Measurements from ENCODE around the gene A1BG. TPM values are rescaled to one million over a fixed set of nuclear protein-coding genes. Genes with fewer than 3 reads are reported as not detected.
A peak's percentile ranks its signal among the peaks of the same experiment; 100 is the strongest.
"Not testable (repeated sequence)": the region's sequence is repeated elsewhere in the genome, so short reads cannot be mapped to it uniquely, and the experiment has no call there.

The A1BG gene
- total RNA-seq, 1 experiment from 2014 or later, result 24.5 TPM

DNA sequence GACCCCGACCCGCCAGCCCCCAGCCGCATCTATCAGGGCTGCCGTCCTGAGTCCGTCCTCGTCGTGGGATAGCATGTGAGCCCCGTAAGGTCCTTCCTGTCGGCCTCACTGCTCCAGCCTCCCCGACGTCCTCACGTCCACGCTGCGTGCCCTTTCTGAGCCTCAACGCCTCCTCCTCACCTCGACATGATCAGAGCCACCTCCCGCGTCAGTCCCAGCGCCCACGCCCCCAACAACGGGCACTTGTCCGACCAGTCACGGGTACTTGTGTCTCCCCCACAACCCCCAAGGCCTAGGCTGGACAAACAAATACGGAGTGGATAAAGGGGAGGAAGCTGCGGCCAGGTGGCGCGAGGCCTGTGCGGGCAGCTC, 8.6 kb upstream of the A1BG start:
- peak; percentile 47 for DNase-seq (ENCODE audit: low spot score)

GRCh38 chr19:58357481-58358145, 4.3 kb upstream of the A1BG start:
- DNase-seq (ENCODE audit: low spot score), result no peak

DNA sequence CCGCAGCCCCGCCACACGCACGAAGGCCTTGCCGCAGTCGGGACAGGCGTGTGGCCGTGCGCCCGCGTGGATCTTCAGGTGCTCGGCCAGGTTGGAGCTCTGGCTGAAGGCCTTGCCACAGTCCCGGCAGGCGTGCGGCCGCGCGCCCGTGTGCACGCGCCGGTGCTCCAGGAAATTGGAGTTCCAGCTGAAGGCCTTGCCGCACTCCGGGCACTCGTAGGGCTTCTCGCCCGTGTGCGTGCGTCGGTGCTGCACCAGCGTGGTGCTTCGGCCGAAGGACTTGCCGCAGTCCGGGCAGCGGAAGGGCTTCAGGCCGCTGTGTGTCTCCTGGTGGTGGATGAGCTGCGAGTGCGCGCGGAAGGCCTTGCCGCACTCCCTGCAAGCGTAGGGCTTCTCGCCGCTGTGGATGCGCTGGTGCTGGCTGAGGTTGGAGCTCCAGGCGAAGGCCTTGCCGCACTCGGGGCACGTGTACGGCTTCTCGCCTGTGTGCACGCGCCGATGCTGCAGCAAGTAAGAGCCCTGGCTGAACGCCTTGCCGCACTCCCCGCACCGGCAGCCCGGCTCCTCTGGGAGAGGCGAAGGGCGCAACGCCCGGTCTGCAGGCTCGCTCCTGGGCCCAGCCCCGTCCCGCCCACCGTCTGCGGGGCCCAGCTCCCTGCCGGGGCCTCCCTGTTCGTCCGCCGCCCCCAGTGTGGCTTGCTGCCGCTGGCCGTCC, 3.6 kb upstream of the A1BG start:
- DNase-seq (ENCODE audit: low spot score), result no peak

- no peak for DNase-seq (ENCODE audit: low spot score)
Measured at GRCh38 chr19:58355908-58356765, 2.8 kb upstream of the A1BG start.

DNA sequence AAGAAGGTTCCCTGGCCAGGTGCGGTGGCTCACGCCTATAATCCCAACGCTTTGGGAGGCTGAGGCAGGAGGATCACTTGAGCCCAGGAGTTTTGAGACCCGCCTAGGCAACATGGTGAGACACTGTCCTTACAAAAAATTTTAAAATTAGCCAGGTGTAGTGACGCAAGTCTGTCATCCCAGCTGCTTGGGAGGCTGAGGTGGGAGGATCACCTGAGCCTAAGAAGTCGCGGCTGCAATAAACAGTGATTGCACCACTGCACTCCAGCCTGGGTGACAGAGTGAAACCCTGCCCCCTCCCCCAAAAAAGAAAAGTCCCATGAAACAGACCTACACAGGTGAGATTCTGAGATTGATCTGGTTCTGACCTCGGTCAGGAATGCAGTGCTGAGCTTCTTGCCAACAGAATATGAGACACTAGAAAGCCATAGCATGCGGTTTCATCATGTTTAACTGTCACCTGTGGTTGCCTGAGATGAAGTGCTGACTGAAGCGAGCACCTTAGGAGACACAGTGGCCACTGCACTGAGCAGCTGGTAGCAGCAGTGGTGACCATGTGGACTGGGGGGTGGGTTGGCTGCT, 2.0 kb upstream of the A1BG start:
- DNase-seq (ENCODE audit: low spot score), result no peak

DNA sequence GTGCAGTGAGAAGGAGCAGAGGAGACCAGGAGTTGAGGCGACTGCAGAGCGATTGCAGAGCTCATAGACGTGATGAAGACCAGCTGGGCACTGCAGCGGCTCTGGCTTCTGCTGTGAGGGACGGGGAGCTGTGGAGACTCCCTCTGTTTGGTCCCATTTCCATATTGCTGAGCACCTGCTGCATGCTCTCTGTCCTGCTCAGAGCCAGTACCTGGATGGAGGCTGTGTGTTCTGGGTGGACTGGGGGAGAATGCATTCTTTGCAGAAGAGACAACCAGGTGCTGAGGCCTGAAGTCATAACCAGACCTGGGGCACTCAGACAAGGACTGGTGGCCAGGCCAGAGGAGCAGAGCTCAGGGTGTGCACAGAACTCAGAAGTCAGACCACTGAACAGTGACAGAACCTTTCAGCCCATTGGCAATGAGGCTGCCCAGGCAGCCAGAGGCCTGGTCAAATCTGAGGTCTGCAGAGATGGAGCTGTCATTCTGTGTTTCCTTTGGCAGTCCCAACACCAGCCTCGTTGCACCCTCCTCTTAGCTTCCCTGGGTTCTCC, 1.3 kb upstream of the A1BG start:
- DNase-seq (ENCODE audit: low spot score), result no peak

DNA sequence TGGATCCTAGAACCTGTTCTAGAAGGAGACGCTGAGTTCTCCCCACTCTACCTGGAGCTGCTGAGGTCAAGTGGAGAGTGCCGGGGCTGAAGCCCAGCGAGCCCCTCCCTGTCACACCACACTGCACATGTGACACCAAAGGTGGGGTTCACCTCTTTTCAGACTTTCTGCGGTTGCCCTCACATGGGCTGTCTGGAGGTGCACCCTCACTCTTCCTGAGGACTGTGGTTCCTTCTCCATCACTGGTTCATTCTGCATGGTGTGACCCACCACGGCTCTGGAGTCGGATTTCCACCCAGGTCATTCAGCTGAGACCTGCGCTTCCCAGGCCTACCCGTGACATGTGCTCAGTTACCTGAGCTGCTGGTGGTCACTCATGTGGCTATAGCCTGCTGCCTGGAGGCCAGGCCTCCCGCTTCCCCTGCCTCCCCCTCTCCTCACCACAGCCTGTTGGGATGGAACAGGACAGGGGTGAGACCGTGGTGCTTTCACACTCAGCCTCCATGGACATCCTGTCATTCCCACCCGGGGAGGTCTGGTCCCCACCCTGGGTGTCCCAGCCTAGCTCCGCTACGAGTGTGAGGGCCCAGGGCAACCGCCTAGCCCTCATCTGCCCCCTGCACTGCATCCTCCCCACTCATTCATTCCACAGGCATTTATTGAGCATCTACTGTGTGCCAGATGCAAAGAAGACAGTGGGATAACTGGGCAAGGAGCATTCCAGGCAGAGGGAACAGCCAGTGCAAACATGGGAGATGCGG, 605 bp upstream of the A1BG start:
- DNase-seq (ENCODE audit: low spot score), result no peak

DNA sequence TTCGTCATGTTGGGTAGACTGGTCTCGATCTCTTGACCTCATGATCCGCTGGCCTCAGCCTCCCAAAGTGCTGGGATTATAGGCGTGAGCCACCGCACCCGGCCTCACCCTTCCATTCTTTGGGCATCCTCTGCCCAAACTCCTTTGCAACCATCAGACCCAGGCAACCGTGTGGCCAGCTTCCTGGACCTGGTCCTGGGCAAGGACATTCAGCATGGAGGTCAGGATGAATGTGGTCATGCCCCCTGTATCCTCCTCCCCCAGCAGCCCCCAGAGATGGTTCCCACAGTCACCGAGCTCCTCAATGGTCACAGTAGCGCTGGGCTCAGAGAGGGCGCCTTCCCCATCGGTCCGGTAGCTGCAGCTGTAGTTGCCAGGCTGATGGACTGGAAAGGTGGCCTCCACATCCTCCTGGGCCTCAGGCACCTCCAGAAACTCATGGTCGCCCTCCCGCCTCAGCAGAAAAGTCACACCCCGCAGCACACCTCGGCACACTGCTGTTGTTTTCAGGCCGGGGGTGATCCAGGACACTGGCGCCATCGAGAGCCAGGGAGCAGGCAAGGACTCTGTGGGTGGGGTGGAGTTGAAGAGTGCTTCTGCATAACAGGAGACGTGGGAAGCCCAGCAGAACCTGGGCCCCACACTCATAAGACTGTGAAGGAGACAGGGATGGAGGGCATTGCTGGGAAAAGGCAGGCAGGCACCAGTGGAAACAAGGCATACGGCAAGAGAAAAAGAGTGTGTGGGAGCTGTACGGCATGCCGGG, 1.1 kb downstream of the A1BG start:
- no peak for DNase-seq (ENCODE audit: low spot score)

DNA sequence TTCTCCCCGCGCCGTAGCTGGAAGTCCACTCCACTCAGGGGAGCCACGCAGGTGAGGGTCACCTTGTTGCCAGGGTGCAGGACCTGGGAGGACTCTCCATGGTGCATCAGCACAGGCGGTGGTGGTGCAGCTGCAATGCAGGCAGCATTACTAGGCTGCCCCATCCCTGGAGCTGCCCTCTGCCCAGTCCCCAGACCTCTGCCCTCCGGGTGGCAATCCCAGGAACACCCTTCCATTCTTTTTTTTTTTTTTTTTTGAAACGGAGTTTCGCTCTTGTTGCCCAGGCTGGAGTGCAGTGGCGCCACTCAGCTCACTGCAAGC, 1.8 kb downstream of the A1BG start:
- no peak for DNase-seq (ENCODE audit: low spot score)

DNA sequence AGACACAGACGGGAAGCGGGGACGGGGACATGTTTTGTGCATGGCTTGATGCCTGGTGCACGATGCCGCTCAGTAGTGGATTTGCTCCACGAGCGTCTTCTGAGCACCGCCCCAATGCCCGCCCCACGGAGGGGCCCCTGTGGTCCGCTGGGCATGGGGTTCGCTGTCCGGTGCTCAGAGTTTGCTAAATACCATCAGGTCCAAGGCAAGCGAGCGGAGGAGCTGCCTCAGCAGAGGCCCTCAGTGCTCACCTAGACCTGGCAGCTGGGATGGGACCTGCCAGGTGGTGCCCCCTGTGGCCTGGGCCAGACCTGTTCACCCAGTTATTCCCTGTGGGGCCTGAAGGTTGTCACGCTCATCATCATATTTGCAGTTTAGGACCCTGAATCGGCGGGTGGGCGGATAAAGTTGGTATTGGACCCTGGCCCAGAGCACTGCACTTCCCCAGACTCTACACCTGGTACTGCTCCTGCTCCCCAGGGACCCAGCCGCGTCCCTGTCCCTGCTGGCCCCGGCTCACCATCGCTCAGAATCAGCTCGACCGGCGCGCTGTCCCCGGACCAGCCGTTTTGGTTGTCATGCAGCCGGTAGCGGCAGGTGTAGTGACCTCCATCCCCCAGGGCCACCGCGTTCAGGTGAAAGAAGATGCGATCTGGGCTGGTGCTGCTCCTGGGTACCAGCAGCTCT, 2.3 kb downstream of the A1BG start:
- no peak for DNase-seq (ENCODE audit: low spot score)

DNA sequence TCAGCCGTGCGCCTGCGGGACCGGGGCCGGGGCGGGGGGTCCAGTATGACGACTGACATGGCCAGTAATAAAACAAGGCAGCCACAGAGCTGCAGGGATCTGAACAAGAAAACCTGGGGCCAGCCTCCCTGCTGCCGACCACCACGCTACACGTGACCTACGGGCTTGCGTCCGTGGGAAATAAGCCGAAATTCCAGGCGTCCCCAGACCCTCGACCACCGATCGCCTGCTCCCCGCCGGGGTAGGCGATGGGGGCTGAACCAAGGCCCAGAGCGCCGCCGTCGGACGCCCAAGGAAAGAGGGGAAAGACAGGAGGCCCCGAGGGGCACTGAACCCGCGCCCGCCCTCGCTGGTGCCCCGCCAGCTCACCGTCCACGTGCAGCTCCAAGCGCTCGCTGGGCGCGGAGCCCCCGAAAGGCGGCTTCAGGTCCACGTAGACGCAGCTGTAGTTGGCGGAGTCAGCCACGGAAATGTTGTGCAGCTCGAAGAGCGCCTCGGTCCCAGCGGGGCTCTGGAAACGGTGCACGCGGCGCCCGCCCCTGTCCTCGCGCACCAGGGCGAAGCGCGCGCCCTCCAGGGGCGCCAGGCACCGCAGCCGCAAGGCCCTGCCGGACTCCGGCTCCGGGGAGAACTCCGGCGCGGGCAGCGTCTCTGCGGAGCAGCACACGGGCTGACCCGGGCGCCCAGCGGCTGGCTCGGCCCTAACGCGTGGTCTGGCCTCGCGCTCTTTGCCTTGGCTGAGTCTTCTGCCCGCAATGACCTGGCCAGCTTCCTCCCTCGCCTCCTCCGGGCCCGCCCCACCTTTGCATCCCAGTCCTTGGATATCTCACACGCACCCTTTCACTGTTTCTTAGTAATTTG, 3.1 kb downstream of the A1BG start:
- no peak for DNase-seq (ENCODE audit: low spot score)

DNA sequence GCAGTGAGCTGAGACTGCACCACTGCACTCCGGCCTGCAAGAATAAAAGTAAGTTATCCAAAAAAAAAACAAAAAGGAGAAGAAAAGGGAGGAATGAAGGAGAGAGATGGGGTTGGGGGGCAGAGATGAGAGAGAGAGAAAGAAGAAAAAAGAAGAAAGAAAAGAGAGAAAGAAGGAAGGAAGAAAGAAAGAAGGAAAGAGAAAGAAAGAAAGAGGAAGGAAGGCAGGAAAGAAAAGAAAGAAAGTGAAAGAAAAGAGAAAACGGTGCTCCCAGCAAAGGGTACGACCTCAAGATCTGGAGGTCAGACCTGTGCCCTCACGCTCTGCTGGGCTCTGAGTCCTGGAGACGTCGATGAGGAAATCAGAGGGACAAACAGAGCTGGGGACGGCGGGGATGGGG, 3.7 kb downstream of the A1BG start:
- no peak for DNase-seq (ENCODE audit: low spot score)

DNA sequence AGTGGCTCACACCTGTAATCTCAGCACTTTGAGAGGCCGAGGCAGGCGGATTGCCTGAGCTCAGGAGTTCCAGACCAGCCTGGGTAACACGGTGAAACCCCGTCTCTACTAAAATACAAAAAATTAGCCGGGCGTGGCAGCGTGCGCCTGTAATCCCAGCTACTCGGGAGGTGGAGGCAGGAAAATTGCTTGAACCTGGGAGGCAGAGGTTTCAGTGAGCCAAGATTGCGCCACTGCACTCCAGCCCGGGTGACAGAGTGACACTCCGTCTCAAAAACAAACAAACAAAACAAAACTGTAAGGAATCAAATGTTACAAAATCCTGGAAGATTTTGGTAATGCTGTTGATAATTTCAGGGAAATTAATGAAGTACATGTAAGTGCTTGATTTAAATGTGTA, 5.2 kb downstream of the A1BG start:
- not testable (repeated sequence) for DNase-seq (ENCODE audit: low spot score)

GRCh38 chr19:58346961-58347929, 6.0 kb downstream of the A1BG start:
- DNase-seq (ENCODE audit: low spot score), result peak; percentile 54

GRCh38 chr19:58345558-58345957, 7.7 kb downstream of the A1BG start:
- no peak for DNase-seq (ENCODE audit: low spot score)

GRCh38 chr19:58338825-58339558, 14.3 kb downstream of the A1BG start:
- no peak for DNase-seq (ENCODE audit: low spot score)

DNA sequence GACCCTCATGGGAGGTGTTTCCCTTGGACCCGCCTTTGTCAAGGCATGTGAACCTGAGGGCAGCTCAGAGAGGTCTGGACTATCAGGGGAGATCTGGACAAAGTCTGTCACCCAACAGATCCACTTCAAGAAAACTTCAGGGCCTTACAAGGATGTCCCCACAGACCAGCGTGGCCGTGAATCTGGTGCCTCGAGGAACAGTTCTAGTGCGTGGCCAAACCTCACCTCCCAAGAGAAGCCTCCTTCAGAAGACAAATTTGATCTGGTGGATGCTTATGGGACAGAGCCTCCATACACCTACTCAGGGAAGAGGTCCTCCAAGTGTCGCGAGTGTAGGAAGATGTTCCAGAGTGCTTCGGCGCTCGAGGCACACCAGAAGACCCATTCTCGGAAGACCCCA, 15.0 kb downstream of the A1BG start:
- DNase-seq (ENCODE audit: low spot score), result no peak

All from H4 (cell line).